ENCODE data around the gene TINCR.
"Not testable (repeated sequence)": the region's sequence is repeated elsewhere in the genome, so short reads cannot be mapped to it uniquely, and the experiment has no call there.

DNA sequence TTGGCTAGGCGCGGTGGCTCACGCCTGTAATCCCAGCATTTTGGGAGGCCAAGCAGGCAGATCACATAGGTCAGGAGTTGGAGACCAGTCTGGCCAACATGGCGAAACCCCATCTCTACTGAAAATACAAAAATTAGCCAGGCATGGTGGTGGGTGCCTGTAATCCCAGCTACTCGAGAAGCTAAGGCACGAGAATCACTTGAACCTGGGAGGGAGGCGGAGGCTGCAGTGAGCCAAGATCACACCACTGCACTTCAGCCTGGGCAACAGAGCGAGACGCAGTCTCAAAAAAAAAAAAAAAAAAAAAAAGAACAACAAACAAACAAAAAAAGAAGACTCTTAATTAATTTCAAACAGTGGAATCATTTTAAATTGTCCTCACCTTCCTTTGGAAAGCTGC lies 41.0 kb upstream of the TINCR start:
- TF ChIP-seq POLR2A, CTCF, EP300 (IDR thresholded peaks at IDR 0.05): not testable (repeated sequence)

Data from gastroesophageal sphincter (tissue), 3 donors.